ENCODE measurements around the gene SAE1.
A peak's percentile ranks its signal among the peaks of the same experiment; 100 is the strongest.
"Not testable (repeated sequence)": the region's sequence is repeated elsewhere in the genome, so short reads cannot be mapped to it uniquely, and the experiment has no call there.

Gene SAE1

DNA sequence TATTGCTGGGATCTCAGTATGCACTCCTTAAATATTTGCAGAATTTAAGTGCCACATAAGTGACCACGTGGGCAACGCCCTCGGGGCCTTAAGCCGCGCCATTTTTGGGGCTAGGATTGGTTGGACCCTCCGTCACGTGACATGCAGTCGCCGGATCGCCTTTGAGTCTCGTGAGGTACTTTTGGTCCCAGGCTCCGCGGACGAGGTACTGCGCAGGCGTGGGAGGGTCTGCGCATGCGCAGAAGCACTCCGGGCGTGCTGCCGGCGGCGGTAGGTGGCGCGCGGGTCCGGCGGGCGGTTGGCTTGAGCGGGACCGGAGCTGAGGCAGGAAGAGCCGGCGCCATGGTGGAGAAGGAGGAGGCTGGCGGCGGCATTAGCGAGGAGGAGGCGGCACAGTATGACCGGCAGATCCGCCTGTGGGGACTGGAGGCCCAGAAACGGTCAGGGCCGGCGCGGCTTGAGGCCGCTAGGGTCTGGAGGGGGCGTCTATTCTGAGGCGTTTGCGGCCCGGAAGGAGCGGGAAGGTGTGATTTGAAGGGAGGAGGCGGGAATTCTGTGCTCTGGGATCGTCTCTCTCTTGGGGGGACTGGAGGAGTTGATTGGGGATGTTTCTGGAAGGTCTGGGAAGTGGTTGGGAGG is at the start of gene SAE1:
Gene SAE1 (plus strand): TSS at position 247 of the 639 bp plus-strand sequence. CDS start 96 bp downstream, at position 343.
- peak; percentile 45 to 94 (median 86) for DNase-seq

DNA sequence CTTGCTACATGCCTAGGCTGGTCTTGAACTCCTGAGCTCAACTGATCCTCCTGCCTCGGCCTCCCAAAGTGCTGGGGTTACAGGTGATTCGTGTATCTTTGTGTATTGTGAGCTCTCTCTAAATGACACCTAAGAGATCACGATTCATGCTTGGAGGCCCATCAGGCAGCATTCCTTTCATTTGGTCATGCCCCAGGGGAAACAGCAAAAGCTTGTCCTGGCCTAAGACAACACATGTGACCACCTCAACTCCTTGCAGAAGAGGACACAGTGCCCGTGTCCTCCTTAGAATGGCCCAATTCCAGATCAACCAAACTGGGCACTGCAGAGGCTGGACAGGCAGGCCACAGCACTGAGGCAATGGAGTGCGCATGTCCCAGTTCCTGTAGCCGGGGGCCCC is 49.5 kb upstream of the SAE1 start:
- DNase-seq = no peak

DNA sequence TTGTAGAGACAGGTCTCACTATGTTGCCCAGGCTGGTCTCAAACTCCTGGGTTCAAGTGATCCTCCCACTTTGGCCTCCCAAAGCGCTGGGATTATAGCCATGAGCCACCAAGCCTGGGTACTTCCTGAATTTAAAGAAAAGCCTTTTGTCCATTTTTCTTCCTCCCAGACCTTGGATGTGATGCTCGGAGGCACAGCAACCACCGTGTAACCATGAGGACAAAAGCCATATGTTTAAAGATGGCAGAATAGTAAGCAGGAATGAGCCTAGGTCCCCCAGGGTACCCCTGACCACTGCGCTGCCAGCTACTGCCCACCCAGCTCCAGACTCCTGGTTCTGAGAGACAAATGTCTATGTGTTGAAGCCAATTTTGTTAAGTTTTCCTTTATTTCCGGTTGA is 48.1 kb upstream of the SAE1 start:
- DNase-seq = no peak

DNA sequence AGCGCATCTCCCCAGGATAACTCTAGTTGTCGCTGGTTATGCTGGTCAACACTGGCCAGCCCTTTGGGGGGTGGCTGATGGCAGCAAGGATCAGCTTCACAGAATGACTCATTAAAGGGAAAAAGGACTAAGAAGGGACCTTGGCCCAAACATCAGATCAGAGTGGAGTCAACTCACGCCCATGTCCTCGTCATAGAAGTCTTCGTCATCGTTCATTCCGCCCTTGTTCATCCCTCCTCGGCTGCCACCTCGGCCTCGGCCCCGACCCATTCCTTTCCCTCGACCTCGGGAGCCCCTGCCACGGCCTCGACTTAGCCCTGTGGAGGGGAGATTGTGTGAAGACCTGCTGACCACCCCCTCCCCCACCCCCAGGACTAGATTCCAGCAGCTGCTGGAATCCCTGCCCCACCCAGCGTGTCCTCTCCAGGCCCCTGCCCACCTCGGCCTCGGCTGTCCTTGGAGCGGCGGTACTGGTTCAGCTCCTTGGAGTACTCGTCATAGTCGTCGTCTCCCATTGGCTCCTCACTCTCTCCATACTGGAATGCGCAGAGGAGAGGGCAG is 45.7 kb upstream of the SAE1 start:
- no peak for DNase-seq

DNA sequence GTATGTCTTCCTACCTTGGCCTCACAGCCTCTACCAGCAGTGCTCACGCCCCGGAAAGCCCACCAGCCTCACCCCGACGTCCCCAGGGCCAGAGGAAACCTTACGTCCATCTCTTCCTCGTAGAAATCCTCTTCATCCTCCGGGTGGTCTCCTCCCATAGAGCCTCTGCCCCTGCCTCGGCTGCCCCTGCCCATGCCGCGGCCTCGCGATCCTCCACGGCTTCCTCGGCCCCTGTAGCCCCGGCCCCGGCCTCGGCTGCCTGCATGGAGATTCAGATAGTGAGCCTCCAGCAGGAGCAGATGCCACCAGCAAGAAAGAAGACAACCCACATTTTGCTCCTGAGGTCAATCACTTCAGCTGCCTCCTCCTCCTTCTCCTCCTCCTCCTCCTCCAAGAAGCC is 44.4 kb upstream of the SAE1 start:
- no peak for DNase-seq

DNA sequence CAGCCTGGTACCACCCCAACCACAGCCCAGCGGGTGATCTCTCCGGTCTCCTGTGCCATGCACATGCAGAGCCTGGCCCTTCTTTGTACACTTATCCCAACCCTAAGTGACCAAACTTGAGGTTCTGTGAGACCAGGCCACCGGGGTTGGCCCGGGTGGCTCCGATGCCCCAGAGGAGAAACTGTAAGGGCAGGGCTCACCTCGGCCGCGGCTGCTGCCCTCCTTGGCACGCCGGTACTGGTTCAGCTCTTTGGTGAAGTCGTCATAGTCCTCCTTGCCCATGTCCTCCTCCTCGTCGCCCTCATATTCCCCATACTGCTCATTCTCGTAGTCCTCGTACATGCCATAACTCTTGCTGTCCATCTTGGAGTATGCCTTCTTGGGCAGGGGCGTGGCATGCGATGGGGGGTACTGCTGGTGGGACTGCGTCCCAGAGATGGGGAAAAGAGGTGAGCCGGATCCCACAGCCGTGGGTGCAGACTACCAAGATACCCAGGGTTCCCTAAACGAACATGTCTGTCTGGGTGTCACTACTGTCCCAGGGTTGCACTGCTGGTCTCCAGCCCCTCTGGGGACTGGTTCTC is 40.8 kb upstream of the SAE1 start:
- DNase-seq = no peak

DNA sequence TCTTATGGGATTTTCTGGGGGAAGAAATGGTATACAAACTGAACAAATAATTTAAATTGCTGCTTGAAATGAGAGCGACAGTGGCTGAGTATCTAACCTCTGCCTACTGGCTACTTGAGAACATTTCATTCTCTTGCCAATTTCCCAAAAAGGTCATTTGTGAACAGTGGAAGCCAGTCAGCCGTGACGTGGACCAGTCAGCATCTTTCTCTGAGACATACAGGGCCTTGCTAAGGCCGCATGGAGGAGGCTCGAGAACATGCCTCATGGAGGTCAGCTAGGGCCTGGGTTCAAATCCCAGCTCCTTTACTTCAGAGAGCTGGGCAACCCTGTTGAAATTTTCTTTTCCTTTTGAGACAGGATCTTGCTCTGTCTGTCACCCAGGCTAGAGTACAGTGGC is 37.4 kb upstream of the SAE1 start:
- DNase-seq = no peak

DNA sequence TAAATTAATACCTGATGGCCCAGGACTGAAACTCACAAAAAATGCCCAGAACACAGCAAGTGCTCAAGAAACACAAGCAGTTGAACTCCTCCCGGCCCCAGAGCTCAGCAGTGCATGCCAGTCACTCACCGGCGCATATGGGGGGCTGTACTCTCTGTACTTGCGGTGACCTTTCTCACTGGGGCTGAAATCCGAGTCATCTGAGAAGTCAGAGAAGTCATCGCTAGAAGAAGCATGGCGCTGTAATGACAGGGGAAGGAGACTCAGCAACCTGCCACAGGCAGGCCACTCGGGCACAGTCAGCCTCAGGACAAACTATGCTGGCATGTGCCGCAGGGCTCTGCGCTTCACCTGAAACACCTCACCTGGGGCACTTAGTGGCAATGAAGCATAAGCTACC is 36.8 kb upstream of the SAE1 start:
- DNase-seq = no peak

DNA sequence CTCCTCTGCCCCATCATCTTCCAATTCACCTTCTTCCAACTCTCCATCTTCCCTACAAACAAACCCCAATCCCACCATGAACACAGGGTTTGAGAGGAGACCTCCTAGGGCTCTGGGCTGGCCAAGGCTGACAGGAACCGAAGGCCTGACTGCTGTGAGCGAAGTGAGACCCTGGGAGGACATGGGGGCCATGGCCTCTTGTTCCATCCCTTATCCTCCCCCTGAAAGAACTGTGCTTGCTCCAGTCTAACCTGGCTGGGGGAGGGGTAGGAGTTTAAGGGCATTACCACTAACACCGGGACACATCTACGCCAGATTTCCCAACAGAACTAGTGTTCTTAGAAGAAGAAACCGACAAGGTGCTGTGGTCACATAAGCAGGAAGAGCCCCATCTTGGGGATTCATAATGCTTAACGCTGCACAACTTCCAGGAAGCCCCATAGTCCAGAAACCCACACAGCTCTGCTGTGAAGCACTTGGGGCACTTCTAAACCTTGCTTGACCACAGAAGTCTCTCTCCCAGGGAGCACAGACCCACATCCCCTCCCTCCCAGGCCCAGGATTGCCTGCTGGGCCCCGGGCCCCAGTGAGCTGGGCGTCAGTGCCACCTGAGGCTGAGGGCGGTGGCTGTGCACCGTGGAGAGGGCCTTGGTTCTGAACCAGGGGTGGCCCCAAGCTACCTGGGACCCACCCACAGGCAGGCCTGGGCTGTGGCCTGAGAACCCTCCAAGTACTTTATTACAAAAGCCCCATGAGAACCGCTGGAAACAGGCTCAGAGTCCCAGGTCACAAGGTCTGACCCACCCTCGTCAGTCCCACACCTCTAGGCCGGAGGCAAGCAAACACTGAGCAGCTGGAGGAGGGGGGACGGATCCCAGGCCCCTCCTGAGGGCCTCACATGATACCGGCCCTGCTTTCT is 35.8 kb upstream of the SAE1 start:
- no peak for DNase-seq

DNA sequence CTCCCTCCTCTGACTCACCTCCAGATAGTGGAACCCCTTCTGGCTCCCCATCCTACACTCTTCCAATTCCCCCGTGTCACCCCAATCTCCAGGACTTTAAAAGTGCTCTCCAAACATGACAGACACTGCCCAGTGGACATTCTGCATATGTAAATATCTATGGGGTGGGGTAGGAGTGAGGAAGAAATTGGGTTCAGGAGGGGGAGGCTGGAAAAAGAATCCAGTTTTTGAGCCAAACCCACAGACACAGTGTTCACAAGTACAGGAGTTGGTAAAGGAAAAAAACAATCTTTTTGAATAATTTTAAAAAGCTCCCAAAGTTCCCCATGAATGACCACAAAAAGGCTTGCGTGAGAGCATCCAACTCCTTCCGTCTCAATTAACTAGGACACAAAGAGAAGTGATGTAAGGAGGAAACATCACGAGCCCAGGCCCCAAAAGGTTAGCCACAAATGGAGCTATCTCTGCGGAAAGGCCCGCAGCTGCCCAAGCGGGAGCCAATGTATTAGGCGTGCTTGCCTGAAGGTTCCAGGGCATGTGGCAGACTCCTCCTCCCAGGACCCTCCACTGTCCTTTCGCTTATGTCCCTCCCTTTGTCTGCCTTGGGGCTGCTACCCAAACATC is 35.0 kb upstream of the SAE1 start:
- DNase-seq = peak in 2 of 56 donors; percentile 16 to 23

DNA sequence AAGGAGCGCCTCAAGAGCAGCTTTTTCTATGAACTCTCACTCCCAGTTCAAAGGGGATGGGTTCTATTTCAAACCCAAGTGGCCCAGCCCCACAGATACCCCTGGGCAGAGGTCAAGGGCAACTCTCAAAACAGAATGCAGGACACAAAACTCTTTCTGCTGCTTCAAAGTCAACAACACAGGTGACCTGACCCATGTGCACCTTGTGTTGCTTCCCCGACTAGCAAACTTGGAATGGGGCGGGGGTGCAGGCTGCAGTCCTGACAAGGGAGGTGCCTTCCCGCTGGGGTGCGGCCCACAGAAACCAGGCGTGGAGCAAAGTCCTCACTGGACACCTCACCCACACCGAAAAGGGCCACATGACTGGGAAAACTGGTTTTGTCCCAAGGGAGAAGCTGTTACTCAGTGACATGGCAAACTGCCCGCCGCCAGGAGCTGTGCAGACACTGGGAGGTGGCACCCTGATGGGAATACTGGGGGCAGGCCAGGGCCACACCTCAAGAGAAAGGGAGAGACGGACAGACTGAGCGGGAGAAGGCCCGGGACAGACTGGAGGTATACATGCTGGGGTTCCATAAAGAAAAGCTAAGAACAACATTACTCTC is 34.4 kb upstream of the SAE1 start:
- peak in 1 of 56 donors; percentile 15 for DNase-seq

DNA sequence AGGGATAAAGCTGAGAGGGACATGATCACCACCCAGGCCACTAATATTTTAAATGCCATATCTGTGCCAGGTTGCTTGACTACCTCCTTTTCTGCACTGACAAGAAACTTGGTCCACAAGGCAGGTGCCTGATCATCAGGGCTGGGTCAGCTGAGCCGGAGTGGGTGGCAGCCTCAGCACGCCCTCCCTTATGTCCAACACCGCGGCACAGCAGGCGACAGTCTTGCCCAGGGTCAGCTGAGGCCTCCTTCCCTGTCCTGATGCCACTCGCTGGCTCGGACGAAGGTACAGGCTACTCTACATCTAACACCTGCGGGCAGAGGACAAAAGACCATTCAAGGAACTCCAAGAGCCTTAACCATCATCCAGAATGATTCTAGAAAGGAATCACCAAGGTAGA is 33.9 kb upstream of the SAE1 start:
- no peak for DNase-seq

DNA sequence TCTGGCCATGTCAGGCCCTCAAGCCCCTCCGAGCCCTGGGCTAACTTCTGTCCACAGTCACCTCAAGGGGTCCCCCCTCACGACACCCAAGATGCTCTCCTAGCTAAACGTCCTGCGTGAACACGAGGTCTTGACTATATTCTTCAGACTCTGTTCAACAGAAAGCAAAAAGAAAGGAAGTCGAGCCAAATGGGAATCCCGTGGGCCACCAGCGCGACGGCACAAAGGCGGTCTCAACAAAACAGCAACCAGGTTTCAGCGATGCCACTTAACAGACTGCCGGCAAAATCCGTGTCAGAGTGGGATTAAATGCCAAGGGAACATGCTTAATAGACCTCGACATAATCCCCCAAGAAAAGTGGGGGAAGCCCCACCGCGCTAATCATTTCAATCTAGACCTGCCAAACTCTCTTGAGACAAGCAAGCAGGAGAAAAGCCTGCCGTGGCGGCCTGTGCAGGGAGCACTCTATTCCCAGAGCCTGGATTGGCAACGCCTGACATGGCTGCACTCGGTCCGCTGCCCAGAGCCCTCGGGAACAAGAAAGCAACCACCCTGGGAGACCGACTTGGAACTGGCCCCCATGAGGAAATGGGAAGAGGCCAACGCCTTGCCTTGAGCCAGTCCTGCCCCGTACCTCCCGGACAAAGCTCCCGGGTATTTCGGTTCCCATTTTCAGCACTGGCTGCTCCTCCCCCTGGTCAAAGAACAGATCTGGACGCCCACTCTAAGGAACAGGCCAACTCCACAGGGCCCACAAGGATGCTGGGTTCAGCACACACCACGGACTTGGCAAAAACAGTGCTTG is 33.0 kb upstream of the SAE1 start:
- peak in 49 of 56 donors; percentile 18 to 86 (median 61) for DNase-seq

DNA sequence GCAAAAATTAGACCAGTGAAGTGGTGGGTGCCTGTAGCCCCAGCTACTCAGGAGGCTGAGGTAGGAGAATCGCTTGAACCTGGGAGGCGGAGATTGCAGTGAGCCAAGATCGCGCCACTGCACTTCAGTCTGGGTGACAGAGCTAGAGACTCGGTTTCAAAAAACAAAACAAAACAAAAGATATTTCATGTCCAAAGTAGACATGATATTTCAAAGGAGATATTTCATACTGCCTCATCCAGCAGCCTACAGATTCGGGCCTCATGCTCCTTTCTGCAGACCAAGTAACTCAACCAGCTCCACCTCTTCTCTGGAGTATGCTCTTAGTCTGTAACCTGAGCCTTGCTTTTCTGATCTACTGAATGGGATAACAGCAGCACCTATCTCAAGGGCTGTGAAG is 32.0 kb upstream of the SAE1 start:
- no peak for DNase-seq

DNA sequence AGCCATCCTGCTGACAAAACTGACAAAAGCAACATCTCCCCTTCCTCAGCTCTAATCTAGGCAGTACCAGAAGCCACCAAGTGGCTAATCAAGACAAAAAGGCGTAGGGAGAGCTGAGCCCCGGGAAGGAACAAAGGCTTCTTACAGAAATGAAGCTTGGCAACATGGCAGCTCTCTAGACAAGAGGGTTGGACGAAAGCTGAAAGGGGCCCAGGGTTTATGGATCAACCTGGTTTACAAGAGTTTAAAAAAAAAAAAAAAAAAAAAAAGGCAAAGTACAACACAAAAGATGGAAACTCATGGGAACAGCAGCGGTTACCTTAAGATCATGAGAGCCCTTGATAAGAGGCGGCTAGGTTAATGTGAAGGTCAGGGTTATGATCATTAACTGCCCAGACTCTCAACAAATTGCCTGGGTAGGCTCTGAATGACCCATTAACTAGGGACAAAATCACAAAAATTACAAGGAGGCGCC is 31.0 kb upstream of the SAE1 start:
- DNase-seq = peak in 4 of 56 donors; percentile 10 to 36 (median 15)

DNA sequence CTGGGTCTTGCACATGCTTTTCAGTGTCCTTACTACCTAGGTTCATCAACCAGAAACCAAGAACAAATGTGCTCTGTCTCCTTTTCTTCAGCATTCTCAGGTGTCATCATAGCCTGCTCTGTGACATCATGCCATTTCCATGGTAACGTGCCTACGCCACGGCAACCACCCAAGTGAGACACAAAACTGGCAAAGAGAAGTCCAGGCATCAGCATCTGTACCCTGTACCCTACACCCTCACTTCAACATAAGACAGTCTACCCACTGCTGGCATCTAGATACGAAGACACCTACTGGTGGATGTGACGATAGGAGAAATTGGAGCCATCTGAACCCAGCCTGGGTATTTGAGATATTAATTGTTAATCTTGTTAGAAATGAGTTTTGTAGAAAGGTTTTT is 30.3 kb upstream of the SAE1 start:
- DNase-seq = no peak

DNA sequence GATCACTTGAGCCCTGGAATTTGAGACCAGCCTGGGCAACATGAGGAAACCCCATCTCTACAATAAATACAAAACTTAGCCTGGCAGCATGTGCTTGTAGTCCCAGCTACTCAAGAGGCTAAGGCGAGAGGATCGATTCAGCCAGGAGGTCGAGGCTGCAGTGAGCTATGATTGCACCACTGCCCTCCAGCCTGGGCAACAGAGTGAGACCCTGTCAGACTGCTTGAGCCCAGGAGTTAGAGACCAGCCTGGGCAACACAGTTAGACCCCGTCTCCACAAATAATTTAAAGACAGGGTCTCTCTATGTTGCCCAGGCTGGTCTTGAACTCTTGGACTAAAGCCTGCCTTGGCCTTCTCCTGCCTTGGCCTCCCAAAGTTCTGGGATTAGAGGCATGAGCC is 29.5 kb upstream of the SAE1 start:
- DNase-seq = not testable (repeated sequence)

DNA sequence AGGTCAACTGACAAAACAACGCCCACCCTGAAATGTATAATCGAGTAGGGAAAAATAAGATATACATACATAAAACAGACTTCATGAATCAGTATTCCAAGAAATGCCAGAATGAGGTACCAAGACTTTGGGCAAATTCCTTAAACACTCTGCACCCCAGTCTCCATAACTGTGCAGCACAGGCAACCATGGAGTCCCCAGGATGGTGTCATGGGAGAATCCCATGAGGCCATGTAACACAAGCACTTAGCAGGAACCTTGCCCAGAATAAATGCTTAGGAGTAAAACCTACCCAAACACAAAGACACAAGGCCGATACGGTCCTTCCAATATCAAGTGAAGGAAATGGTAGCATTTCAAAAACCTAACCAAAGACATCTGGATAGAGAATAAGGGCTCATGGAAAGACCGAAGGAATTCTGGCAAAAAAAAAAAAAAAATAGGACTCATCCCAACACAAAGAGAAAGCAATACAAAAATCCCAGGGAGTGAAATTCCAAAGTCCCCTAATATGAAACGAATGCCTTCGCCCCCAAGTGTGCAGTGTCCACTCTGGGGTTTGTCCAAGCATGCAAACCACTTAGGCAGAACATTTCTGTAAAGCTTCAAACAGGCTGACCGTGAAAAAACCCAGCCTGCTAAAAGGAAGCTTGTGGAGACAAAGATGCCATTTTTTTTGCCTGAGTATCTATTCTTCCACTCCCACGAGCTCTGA is 28.1 kb upstream of the SAE1 start:
- DNase-seq = no peak

DNA sequence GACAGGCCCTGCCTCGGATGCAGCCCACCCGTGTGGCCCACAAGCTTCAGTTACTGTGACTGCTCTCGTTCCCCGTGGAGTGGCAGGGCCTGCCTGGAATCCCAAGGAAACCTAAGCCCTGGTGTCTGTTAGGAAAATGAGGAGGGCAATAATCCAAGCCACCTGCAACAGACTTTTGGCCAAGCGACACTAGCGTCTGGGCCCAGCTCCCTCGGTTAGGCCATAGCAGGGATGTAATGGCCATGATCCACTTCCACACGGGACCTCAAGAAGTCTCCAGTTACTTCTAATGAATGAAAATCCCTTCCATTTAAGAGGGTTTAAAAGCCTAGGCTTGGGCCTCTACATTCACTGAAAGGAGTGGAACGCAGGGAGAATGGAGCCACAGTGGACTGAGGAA is 26.0 kb upstream of the SAE1 start:
- DNase-seq = no peak

All from amygdala (tissue), 56 donors.